ENCODE results near the gene SNX19.

SNX19 gene

DNA sequence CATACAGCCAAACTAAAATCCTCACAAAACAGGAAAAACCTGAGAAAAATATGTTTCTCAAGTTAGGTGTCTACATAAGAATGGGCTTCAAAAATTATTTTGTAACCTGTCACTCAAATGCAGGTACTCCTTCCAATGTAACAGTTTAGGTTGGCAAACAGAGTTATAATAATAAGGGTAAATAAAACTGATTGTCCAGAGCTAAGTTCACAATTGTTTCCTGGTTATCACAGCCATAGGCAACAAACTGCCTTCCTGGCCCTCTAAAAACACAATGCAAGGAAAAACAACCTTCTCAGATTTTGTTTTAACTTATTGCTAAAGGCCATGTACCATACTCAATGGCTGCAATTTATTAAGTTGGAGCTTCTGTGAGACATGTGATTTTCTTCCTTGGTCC lies 36.4 kb downstream of the SNX19 start:
- no peak overlapping the region for H3K4me3 ChIP-seq (ENCODE audit: low read length)
- no peak overlapping the region for H3K4me2 ChIP-seq (ENCODE audit: low read length)

DNA sequence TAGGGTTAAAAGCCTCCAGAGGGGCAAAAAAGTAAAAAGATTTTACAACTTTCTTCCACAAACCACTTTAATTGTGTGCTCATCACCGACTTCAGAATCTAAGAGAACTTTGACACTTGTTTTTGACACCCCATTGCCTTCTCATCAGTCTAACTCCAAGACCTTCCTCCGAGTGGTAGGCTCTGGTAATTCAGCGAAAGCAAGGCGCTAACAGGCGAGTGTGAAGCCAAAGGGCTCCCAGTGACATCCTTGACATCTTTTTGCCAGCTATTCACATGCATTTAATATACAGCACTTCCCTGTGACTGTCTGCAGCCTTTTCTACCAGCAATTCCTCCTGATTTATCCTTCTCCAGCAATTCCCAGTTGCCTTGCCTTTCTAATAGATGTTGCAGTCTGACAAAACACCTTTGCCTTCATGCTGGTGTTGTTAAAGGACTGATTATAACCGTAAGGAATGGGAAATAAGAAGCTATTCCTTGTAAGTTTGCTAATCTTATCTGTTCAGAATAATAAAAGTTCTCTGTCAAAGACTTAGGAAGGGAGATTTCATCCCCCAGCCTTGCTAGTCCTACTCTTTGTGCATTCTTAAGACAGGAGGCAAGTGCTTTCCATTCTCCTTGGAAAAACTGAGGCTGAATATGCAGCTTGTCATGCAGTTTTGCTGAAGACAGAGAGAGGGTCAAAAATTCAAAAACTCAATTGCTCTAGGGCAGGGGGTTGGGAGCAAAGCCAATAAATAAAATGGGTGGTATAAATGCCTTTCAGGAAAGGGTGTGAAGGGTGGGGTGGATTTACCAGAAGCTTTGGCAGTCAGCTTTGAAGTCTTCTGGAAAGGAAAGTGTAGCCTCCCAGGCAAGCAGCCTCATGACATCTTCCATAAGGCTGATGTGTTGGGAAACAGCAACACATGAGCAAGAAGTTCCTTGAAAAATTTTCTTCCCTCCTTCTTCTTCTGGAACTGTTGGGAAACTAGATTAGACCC lies 39.1 kb downstream of the SNX19 start:
- Histone ChIP-seq H3K36me3 (replicated peaks; ENCODE audit: low read depth, low read length) (peaks cover 27% of the 10 kb centered on the region), H2AFZ (ENCODE audit: low read depth, low read length) (no peak overlapping the region), H3K9ac (ENCODE audit: low read length) (no peak overlapping the region), H4K20me1 (ENCODE audit: insufficient read depth, low read length) (no peaks in the 10 kb centered on the region), H3K4me3 (ENCODE audit: low read length) (no peak overlapping the region), H3K9me3 (ENCODE audit: insufficient read depth, low read length) (no peaks in the 10 kb centered on the region), H3K4me2 (ENCODE audit: low read length) (no peak overlapping the region), H3K79me2 (ENCODE audit: low read length) (no peaks in the 10 kb centered on the region), H3K27ac (ENCODE audit: low read length) (no peak overlapping the region), H3K27me3 (ENCODE audit: low read depth, low read length) (no peaks in the 10 kb centered on the region), H3K4me1 (ENCODE audit: low read length) (no peaks in the 10 kb centered on the region)
- no peak for TF ChIP-seq EZH2phosphoT487 (IDR thresholded peaks at IDR 0.05; ENCODE audit: low read depth)
- TF ChIP-seq, protein P1, sequence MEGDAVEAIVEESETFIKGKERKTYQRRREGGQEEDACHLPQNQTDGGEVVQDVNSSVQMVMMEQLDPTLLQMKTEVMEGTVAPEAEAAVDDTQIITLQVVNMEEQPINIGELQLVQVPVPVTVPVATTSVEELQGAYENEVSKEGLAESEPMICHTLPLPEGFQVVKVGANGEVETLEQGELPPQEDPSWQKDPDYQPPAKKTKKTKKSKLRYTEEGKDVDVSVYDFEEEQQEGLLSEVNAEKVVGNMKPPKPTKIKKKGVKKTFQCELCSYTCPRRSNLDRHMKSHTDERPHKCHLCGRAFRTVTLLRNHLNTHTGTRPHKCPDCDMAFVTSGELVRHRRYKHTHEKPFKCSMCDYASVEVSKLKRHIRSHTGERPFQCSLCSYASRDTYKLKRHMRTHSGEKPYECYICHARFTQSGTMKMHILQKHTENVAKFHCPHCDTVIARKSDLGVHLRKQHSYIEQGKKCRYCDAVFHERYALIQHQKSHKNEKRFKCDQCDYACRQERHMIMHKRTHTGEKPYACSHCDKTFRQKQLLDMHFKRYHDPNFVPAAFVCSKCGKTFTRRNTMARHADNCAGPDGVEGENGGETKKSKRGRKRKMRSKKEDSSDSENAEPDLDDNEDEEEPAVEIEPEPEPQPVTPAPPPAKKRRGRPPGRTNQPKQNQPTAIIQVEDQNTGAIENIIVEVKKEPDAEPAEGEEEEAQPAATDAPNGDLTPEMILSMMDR (IDR thresholded peaks at IDR 0.05; ENCODE audit: low read depth, low read length), result no peak

More for the DNA sequence above, 36.4 kb downstream of the SNX19 start:
- TF ChIP-seq, protein P1 (IDR thresholded peaks at IDR 0.05; ENCODE audit: low read depth, low read length), result no peak
- no peak for TF ChIP-seq EZH2phosphoT487 (IDR thresholded peaks at IDR 0.05; ENCODE audit: low read depth)
- no peaks in the 10 kb centered on the region for H3K4me1 ChIP-seq (ENCODE audit: low read length)
- no peaks in the 10 kb centered on the region for H3K79me2 ChIP-seq (ENCODE audit: low read length)
- H4K20me1 ChIP-seq (ENCODE audit: insufficient read depth, low read length), result no peaks in the 10 kb centered on the region
- peaks cover 37% of the 10 kb centered on the region for H3K36me3 ChIP-seq (replicated peaks; ENCODE audit: low read depth, low read length)
- H3K27me3 ChIP-seq (ENCODE audit: low read depth, low read length), result no peaks in the 10 kb centered on the region
- no peak overlapping the region for H3K27ac ChIP-seq (ENCODE audit: low read length)
- no peaks in the 10 kb centered on the region for H3K9me3 ChIP-seq (ENCODE audit: insufficient read depth, low read length)
- no peak overlapping the region for H3K9ac ChIP-seq (ENCODE audit: low read length)
- H2AFZ ChIP-seq (ENCODE audit: low read depth, low read length), result no peak overlapping the region

DNA sequence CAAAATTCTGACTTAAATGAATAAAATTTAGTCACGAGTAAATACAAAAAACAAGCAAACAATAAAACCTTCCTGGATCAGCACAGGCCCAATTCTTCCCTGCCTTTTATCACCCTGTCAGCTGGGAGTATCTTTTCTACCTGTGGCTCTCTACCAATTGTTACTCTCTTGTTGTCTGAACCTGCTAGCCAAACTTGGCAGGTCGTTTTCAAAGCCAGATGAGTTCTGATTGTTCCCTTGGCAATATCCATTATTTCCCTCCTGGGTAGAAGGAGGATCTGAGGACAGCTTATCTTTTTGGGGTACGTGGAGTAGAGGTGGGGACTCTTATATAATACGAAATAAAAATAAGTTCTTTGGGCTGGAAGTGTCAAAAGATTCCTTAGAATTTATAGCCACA lies 40.2 kb downstream of the SNX19 start:
- no peak overlapping the region for H3K27ac ChIP-seq (ENCODE audit: low read length)
- H3K9ac ChIP-seq (ENCODE audit: low read length), result no peak overlapping the region
- no peak overlapping the region for H3K4me3 ChIP-seq (ENCODE audit: low read length)
- H3K4me1 ChIP-seq (ENCODE audit: low read length), result no peaks in the 10 kb centered on the region
- TF ChIP-seq EZH2phosphoT487 (IDR thresholded peaks at IDR 0.05; ENCODE audit: low read depth), result no peak
- TF ChIP-seq, protein P1 (IDR thresholded peaks at IDR 0.05; ENCODE audit: low read depth, low read length), result no peak
- H3K27me3 ChIP-seq (ENCODE audit: low read depth, low read length), result no peaks in the 10 kb centered on the region
- no peaks in the 10 kb centered on the region for H4K20me1 ChIP-seq (ENCODE audit: insufficient read depth, low read length)
- H2AFZ ChIP-seq (ENCODE audit: low read depth, low read length), result no peak overlapping the region
- H3K36me3 ChIP-seq (replicated peaks; ENCODE audit: low read depth, low read length), result peaks cover 26% of the 10 kb centered on the region
- no peak overlapping the region for H3K4me2 ChIP-seq (ENCODE audit: low read length)
- no peaks in the 10 kb centered on the region for H3K9me3 ChIP-seq (ENCODE audit: insufficient read depth, low read length)
- H3K79me2 ChIP-seq (ENCODE audit: low read length), result no peaks in the 10 kb centered on the region

DNA sequence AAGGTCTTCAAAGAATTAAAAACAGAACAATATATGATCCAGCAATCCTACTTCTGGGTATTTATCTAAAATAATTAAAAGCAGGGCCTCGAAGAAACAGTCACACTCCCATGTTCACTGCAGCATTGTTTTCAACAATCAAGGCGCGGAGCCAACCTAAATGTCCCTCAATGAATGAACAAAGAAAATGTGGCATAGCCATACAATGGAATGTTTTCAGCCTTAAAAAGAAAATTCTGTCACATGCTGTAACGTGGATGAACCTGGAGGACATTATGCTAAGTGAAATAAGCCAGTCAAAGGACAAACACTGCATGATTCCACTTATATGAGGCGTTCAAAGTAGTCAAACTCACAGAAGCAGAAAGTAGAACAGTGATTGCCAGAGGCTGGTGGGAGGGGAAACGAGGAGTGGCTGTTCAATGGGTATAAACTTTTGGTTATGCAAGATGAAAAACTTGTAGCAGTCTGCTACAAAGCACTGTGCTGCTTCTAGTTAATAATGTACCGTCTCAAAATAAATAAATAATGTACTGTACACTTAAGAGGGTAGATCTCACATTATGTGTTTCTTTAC lies 41.2 kb downstream of the SNX19 start:
- Histone ChIP-seq H4K20me1 (ENCODE audit: insufficient read depth, low read length) (no peaks in the 10 kb centered on the region), H3K79me2 (ENCODE audit: low read length) (no peaks in the 10 kb centered on the region), H3K36me3 (replicated peaks; ENCODE audit: low read depth, low read length) (peaks cover 22% of the 10 kb centered on the region), H3K27ac (ENCODE audit: low read length) (no peak overlapping the region), H2AFZ (ENCODE audit: low read depth, low read length) (no peak overlapping the region), H3K9me3 (ENCODE audit: insufficient read depth, low read length) (no peaks in the 10 kb centered on the region), H3K9ac (ENCODE audit: low read length) (no peak overlapping the region), H3K4me3 (ENCODE audit: low read length) (no peak overlapping the region), H3K4me1 (ENCODE audit: low read length) (no peaks in the 10 kb centered on the region), H3K4me2 (ENCODE audit: low read length) (no peak overlapping the region), H3K27me3 (ENCODE audit: low read depth, low read length) (no peaks in the 10 kb centered on the region)
- no peak for TF ChIP-seq EZH2phosphoT487 (IDR thresholded peaks at IDR 0.05; ENCODE audit: low read depth)
- TF ChIP-seq, protein P1 (IDR thresholded peaks at IDR 0.05; ENCODE audit: low read depth, low read length), result no peak

Data from OCI-LY3 (cell line).